HepG2 (cell line): ENCODE results near the gene COPZ1. TPM values are rescaled to one million over a fixed set of nuclear protein-coding genes. Genes with fewer than 3 reads are reported as not detected.

Experiments
- AGO2 ChIP-seq: fragments of 200-400 bp; formaldehyde crosslinking; optimal IDR thresholded peaks from 2 replicates; pipeline ENCODE3; 2017; ENCODE audit warnings: mild to moderate bottlenecking, low read depth, low read length, moderate library complexity
- BHLHE40 ChIP-seq: IDR thresholded peaks from 2 replicates; pipeline ENCODE4 v1.6.1; 2011; ENCODE audit warnings: low read length, improper control_type of control experiment
- DNMT1 ChIP-seq: sonication (generic); formaldehyde crosslinking; IDR thresholded peaks from 2 replicates; pipeline ENCODE4 v1.5.1; 2020; ENCODE audit warnings: mild to moderate bottlenecking, missing genetic modification reagents
- EED ChIP-seq: sonication (generic); formaldehyde crosslinking; IDR thresholded peaks from 2 replicates; pipeline ENCODE4 v1.5.0; 2020; ENCODE audit warnings: mild to moderate bottlenecking, missing genetic modification reagents
- FOXP4 ChIP-seq: sonication (generic); formaldehyde crosslinking; IDR thresholded peaks from 2 replicates; pipeline ENCODE4 v1.4.0; 2020; ENCODE audit warnings: missing genetic modification reagents
- GABPB1 ChIP-seq: IDR thresholded peaks from 2 replicates; pipeline ENCODE4 v1.6.1; 2016; ENCODE audit warnings: mild to moderate bottlenecking, missing genetic modification reagents, moderate library complexity, missing compliant biosample characterization
- HHEX ChIP-seq: IDR thresholded peaks from 2 replicates; pipeline ENCODE4 v1.6.1; 2016; ENCODE audit warnings: control low read depth
- KLF6 ChIP-seq: IDR thresholded peaks from 2 replicates; pipeline ENCODE4 v1.8.0; 2016; ENCODE audit warnings: missing biosample characterization, missing genetic modification reagents
- LCORL ChIP-seq, 2 experiments: fragments of 450-650 bp in 1 of 2; sonication (generic) in 1 of 2; formaldehyde crosslinking in 1 of 2; IDR thresholded peaks; 2 replicates each; pipeline versions ENCODE4 v1.5.0 to v1.6.1; 2017 to 2020; ENCODE audit warnings: antibody characterized with exemption in 1 of 2, missing genetic modification reagents in 1 of 2
- MAX ChIP-seq: IDR thresholded peaks from 2 replicates; pipeline ENCODE4 v1.6.1; 2012; ENCODE audit warnings: inconsistent platforms
- NR2F6 ChIP-seq, 2 experiments: IDR thresholded peaks; 2 replicates each; pipeline ENCODE4 v1.6.1; 2016; ENCODE audit warnings: antibody characterized with exemption in 1 of 2, mild to moderate bottlenecking in 1 of 2
- PHF5A ChIP-seq: IDR thresholded peaks from one replicate; pipeline ENCODE4 v1.6.1; 2018; ENCODE audit warnings: low read depth, missing genetic modification reagents; ENCODE audit not compliant: unreplicated experiment
- RFXANK ChIP-seq: IDR thresholded peaks from 2 replicates; pipeline ENCODE4 v1.6.1; 2016
- RFXAP ChIP-seq: sonication (generic); formaldehyde crosslinking; IDR thresholded peaks from 2 replicates; pipeline ENCODE4 v1.4.0; 2020; ENCODE audit warnings: missing genetic modification reagents, borderline replicate concordance
- SALL1 ChIP-seq: sonication (generic); formaldehyde crosslinking; IDR thresholded peaks from 2 replicates; pipeline ENCODE4 v1.8.0; 2022; ENCODE audit warnings: mild to moderate bottlenecking, missing genetic modification reagents
- STAG1 ChIP-seq: sonication (generic); formaldehyde crosslinking; IDR thresholded peaks from 2 replicates; pipeline ENCODE4 v1.4.0; 2020; ENCODE audit warnings: missing genetic modification reagents
- ZBED4 ChIP-seq: sonication (generic); formaldehyde crosslinking; IDR thresholded peaks from 2 replicates; pipeline ENCODE4 v1.4.0; 2020; ENCODE audit warnings: missing genetic modification reagents, borderline replicate concordance
- ZGPAT ChIP-seq: IDR thresholded peaks from 2 replicates; pipeline ENCODE4 v1.6.1; 2016; ENCODE audit warnings: mild to moderate bottlenecking
- ZNF276 ChIP-seq: sonication (generic); formaldehyde crosslinking; IDR thresholded peaks from 2 replicates; pipeline ENCODE4 v1.4.0; 2020; ENCODE audit warnings: mild to moderate bottlenecking, low read depth, missing genetic modification reagents
- ZNF773 ChIP-seq: sonication (generic); formaldehyde crosslinking; IDR thresholded peaks from 2 replicates; pipeline ENCODE4 v1.4.0; 2020; ENCODE audit warnings: missing genetic modification reagents, borderline replicate concordance
- polyA plus RNA-seq, 8 experiments: library from polyadenylated mRNA; depleted of rRNA in 3 of 8; stranded (reverse) in 7 of 8; unstranded in 1 of 8; fragments of >200 nt; fragmentation: Illumina TruSeq in 4 of 8; extraction: Trizol in 4 of 8; gene quantifications; 2 replicates each; pipeline versions ENCODE4 v1.2.1 to v1.2.3, GENCODE V29; 2011 to 2016; ENCODE audit warnings: low read depth in 4 of 8, missing spikeins in 1 of 8, mixed read lengths in 1 of 8; ENCODE audit not compliant: insufficient read depth in 1 of 8
- total RNA-seq, 5 experiments: library from RNA; depleted of rRNA; stranded (reverse); fragments of >200 nt; fragmentation: Illumina TruSeq; extraction: Trizol; gene quantifications; 2 replicates each; pipeline ENCODE4 v1.2.3, GENCODE V29; 2016; ENCODE audit warnings: low read depth in 1 of 5

COPZ1 gene
- total and polyA plus RNA-seq, 2 of the 13 experiments (the other 11 are each of a cell fraction or from before 2014, with no cell fraction given), result 125 to 184 TPM

- TF ChIP-seq ZGPAT (CRISPR knock-in tag) (peak; percentile 53; the same call in 1 of the 2 replicates), FOXP4 (CRISPR knock-in tag) (0 out of 2 replicates have a peak, but pooled peaks have one; percentile 24), ZBED4 (no peak), GABPB1 (peak; percentile 26; the same call in 1 of the 2 replicates), STAG1 (CRISPR knock-in tag) (peak; percentile 99), ZNF276 (CRISPR knock-in tag) (0 out of 2 replicates have a peak, but pooled peaks have one; percentile 29), LCORL (IDR thresholded peaks at IDR 0.05) (no peak), LCORL (CRISPR knock-in tag; IDR thresholded peaks at IDR 0.05) (peak; percentile 68), MAX (peak; percentile 41; the same call in 1 of the 2 replicates), KLF6 (CRISPR knock-in tag) (0 out of 2 replicates have a peak, but pooled peaks have one; percentile 53), SALL1 (CRISPR knock-in tag) (peak; percentile 50), RFXANK (CRISPR knock-in tag) (0 out of 2 replicates have a peak, but pooled peaks have one; percentile 32), DNMT1 (CRISPR knock-in tag) (no peak), RFXAP (CRISPR knock-in tag) (0 out of 2 replicates have a peak, but pooled peaks have one; percentile 55), BHLHE40 (no peak), PHF5A (CRISPR knock-in tag) (no peak), EED (CRISPR knock-in tag) (no peak), HHEX (no peak), NR2F6 (IDR thresholded peaks at IDR 0.05) (peak; percentile 64), NR2F6 (CRISPR knock-in tag; IDR thresholded peaks at IDR 0.05) (peak; percentile 76; the same call in 1 of the 2 replicates), ZNF773 (CRISPR knock-in tag) (no peak), AGO2 (no peak)
These were observed 36.0 kb downstream of the COPZ1 start (continued) for GRCh38 chr12:54360717-54361456.
